ENCODE measurements around the gene METTL25B. TPM values are rescaled to one million over a fixed set of nuclear protein-coding genes. Genes with fewer than 3 reads are reported as not detected.

The METTL25B gene
- total and polyA plus RNA-seq, 4 donors, result 8.1 to 36.0 (median 31.6) TPM

GRCh38 chr1:156766298-156767100 is 38.2 kb downstream of the METTL25B start:
- peak in 1 of 6 donors; percentile 57 for DNase-seq (ENCODE audit: low read depth in 4 of 6, low spot score in 6 of 6)
- H3K36me3 ChIP-seq (ENCODE audit: control insufficient read depth, insufficient read depth, low read length), result peaks cover 6% of the 10 kb centered on the region
- no peaks in the 10 kb centered on the region for H3K27me3 ChIP-seq (ENCODE audit: control insufficient read depth, insufficient read depth, low read length)
- H3K4me3 ChIP-seq (ENCODE audit: low read depth, low read length), result peak overlapping the region; percentile 99
- 11% methylated on average over 12 of the region's 14 CpGs for WGBS (ENCODE audit: insufficient coverage)
- H3K4me1 ChIP-seq (ENCODE audit: control insufficient read depth, insufficient read depth, low read length), result peaks cover 18% of the 10 kb centered on the region
- H3K9me3 ChIP-seq (ENCODE audit: control insufficient read depth, insufficient read depth, low read length), result no peaks in the 10 kb centered on the region
- H3K27ac ChIP-seq (ENCODE audit: low read depth, low read length), result peak overlapping the region; percentile 98

DNA sequence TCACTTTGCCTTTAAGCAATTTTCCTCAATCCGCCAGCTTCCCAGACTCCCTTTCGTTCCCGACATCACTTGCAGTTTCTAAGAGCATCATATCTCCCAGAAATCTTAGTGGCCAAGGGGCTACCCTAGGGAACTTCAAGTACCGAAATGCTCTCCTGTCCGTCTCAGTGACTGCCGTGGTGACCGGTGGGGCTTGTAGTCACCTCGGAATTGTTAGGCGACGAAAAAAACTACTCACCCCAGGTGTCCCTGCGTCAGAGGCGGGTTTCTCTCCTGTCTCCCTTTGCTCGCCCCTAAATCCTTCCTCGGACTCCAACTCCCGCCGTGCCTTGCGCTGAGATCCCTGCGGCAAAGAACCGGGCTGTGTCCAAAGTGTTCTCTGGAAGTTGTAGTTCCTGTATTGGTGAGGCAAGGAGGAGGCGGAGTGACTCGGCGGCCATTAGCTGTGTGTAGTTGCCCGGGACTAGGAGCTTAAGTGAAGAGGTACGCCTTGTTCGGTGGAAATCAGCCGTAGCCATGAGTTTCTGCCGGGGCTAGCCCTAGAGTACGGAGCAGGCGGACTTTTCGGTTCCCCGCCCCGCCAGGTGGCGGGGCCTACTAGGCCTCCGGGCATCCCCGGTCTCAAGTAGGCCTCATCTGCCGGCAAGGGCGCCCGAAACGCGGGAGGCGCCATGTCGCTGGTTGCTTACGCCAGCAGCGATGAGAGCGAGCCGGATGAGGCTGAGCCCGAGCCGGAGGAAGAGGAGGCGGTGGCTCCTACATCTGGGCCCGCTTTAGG is 39.0 kb downstream of the METTL25B start, which contains the start of gene PRCC:
PRCC (plus strand) TSS at position 435 of the 778 bp plus-strand sequence; CDS start at position 672, 237 bp downstream.
- peak; percentile 98 to 100 (median 100) for DNase-seq (ENCODE audit: low read depth in 4 of 6, low spot score in 6 of 6)
- H3K4me1 ChIP-seq (ENCODE audit: control insufficient read depth, insufficient read depth, low read length), result peaks cover 20% of the 10 kb centered on the region
- peaks cover 8% of the 10 kb centered on the region for H3K36me3 ChIP-seq (ENCODE audit: control insufficient read depth, insufficient read depth, low read length)
- H3K4me3 ChIP-seq (ENCODE audit: low read depth, low read length), result peak within 1 kb of the TSS; percentile 99
- H3K27ac ChIP-seq (ENCODE audit: low read depth, low read length), result peak within 1 kb of the TSS; percentile 98
- 0% methylated on average over 50 of the region's 50 CpGs for WGBS (ENCODE audit: insufficient coverage)
- H3K9me3 ChIP-seq (ENCODE audit: control insufficient read depth, insufficient read depth, low read length), result no peaks in the 10 kb centered on the region
- no peaks in the 10 kb centered on the region for H3K27me3 ChIP-seq (ENCODE audit: control insufficient read depth, insufficient read depth, low read length)

- Histone ChIP-seq H3K27me3 (ENCODE audit: control insufficient read depth, insufficient read depth, low read length) (no peaks in the 10 kb centered on the region), H3K27ac (ENCODE audit: low read depth, low read length) (peak overlapping the region; percentile 98), H3K4me3 (ENCODE audit: low read depth, low read length) (peak overlapping the region; percentile 99), H3K4me1 (ENCODE audit: control insufficient read depth, insufficient read depth, low read length) (peaks cover 20% of the 10 kb centered on the region), H3K9me3 (ENCODE audit: control insufficient read depth, insufficient read depth, low read length) (no peaks in the 10 kb centered on the region), H3K36me3 (ENCODE audit: control insufficient read depth, insufficient read depth, low read length) (peaks cover 8% of the 10 kb centered on the region)
- 0% methylated on average over 12 of the region's 31 CpGs for WGBS (ENCODE audit: insufficient coverage)
- no peak for DNase-seq (ENCODE audit: low read depth in 4 of 6, low spot score in 6 of 6)
These were observed 39.8 kb downstream of the METTL25B start for GRCh38 chr1:156767879-156768604.

GRCh38 chr1:156768610-156769295 is 40.5 kb downstream of the METTL25B start:
- no peak for DNase-seq (ENCODE audit: low read depth in 4 of 6, low spot score in 6 of 6)
- WGBS (ENCODE audit: insufficient coverage), result 80% methylated on average over 1 of the region's 8 CpGs
- H3K27me3 ChIP-seq (ENCODE audit: control insufficient read depth, insufficient read depth, low read length), result no peaks in the 10 kb centered on the region
- H3K27ac ChIP-seq (ENCODE audit: low read depth, low read length), result no peak overlapping the region
- no peaks in the 10 kb centered on the region for H3K9me3 ChIP-seq (ENCODE audit: control insufficient read depth, insufficient read depth, low read length)
- peaks cover 20% of the 10 kb centered on the region for H3K4me1 ChIP-seq (ENCODE audit: control insufficient read depth, insufficient read depth, low read length)
- peaks cover 8% of the 10 kb centered on the region for H3K36me3 ChIP-seq (ENCODE audit: control insufficient read depth, insufficient read depth, low read length)
- peak overlapping the region; percentile 99 for H3K4me3 ChIP-seq (ENCODE audit: low read depth, low read length)

DNA sequence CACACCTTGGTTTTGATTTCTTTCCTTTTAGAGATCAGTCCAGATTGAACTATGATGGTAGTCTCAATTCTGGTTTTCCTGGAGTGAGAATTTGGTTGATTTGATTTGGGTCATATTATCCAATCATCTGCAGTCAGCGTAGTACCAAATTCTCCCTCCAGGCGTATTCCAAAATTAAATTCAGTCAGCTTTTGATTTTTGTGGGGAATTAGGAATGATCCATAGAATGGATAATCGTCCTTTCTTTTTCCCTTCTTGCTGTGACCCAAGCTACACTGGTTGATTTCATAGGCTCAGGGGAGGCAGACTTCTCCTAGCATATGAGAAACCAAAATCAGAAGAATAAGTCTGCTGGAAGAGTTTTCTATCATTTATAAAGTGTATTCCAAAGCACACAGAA is 44.0 kb downstream of the METTL25B start:
- no peak for DNase-seq (ENCODE audit: low read depth in 4 of 6, low spot score in 6 of 6)
- WGBS (ENCODE audit: insufficient coverage), result no CpG with 5 or more reads among the region's 3 CpGs
- no peak overlapping the region for H3K4me3 ChIP-seq (ENCODE audit: low read depth, low read length)
- H3K27ac ChIP-seq (ENCODE audit: low read depth, low read length), result no peak overlapping the region
- no peaks in the 10 kb centered on the region for H3K9me3 ChIP-seq (ENCODE audit: control insufficient read depth, insufficient read depth, low read length)
- H3K4me1 ChIP-seq (ENCODE audit: control insufficient read depth, insufficient read depth, low read length), result peaks cover 20% of the 10 kb centered on the region
- H3K36me3 ChIP-seq (ENCODE audit: control insufficient read depth, insufficient read depth, low read length), result peaks cover 8% of the 10 kb centered on the region
- no peaks in the 10 kb centered on the region for H3K27me3 ChIP-seq (ENCODE audit: control insufficient read depth, insufficient read depth, low read length)

DNA sequence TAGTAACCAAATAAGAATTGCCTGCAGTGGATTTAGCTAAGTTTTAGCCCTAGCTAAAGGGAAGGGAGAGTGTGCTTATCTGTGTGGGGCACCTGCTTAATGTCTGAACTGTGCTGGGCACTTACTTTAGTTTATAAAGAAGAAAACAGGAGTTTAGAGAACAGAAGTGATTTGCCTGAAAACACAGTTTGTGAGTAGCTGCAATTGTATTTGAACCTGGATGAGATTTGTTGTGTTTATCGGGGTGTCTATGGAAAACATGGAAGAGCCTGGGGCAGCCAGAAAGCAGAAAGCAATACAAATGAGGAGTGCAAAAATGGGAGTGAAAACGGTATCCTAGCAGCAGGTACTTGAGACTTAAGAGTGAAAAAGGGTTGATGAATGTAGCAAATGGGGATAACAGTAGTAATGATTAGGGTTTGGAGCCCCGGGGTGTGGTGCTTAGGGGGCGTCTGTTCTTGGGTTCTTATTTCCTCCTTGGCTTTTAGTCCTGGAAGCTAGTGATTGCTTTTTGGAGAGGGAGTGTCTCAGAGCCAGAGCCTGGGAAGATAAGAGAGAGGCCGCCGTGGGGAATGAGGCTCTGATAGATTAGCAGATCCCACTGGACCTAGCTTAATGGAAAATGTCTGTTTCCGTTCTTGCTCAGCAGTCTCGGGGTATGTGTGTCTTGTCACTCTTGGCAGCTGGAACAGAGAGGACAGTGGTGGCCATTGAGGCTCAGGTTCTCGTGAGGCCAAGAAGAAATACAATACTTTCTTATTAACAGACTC is 44.6 kb downstream of the METTL25B start:
- no peaks in the 10 kb centered on the region for H3K27me3 ChIP-seq (ENCODE audit: control insufficient read depth, insufficient read depth, low read length)
- H3K9me3 ChIP-seq (ENCODE audit: control insufficient read depth, insufficient read depth, low read length), result no peaks in the 10 kb centered on the region
- 55% methylated on average over 7 of the region's 9 CpGs for WGBS (ENCODE audit: insufficient coverage)
- H3K27ac ChIP-seq (ENCODE audit: low read depth, low read length), result no peak overlapping the region
- H3K4me3 ChIP-seq (ENCODE audit: low read depth, low read length), result no peak overlapping the region
- H3K36me3 ChIP-seq (ENCODE audit: control insufficient read depth, insufficient read depth, low read length), result peaks cover 8% of the 10 kb centered on the region
- peaks cover 18% of the 10 kb centered on the region for H3K4me1 ChIP-seq (ENCODE audit: control insufficient read depth, insufficient read depth, low read length)
- peak in 1 of 6 donors; percentile 17 for DNase-seq (ENCODE audit: low read depth in 4 of 6, low spot score in 6 of 6)

DNA sequence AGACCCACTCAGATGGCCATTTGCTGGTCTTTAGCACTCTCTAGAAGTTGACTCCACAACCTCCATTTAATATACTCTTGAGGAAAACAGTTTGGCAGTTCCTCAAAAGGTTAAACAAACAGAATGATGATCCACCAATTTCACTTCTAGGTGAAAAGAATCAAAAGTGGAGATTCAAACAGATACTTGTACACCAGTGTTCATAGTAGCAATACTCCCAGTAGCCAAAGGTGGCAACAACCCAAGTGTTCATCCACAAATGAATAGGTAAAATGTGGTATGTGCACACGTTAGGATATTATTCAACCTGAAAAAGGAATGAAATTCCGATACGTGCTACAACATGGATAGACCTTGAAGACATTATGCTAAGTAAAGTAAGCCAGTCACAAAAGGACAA is 45.3 kb downstream of the METTL25B start:
- Histone ChIP-seq H3K36me3 (ENCODE audit: control insufficient read depth, insufficient read depth, low read length) (peaks cover 8% of the 10 kb centered on the region), H3K4me1 (ENCODE audit: control insufficient read depth, insufficient read depth, low read length) (peaks cover 12% of the 10 kb centered on the region), H3K27ac (ENCODE audit: low read depth, low read length) (no peak overlapping the region), H3K4me3 (ENCODE audit: low read depth, low read length) (no peak overlapping the region), H3K27me3 (ENCODE audit: control insufficient read depth, insufficient read depth, low read length) (no peaks in the 10 kb centered on the region), H3K9me3 (ENCODE audit: control insufficient read depth, insufficient read depth, low read length) (no peaks in the 10 kb centered on the region)
- no peak for DNase-seq (ENCODE audit: low read depth in 4 of 6, low spot score in 6 of 6)
- no CpG with 5 or more reads among the region's 3 CpGs for WGBS (ENCODE audit: insufficient coverage)

DNA sequence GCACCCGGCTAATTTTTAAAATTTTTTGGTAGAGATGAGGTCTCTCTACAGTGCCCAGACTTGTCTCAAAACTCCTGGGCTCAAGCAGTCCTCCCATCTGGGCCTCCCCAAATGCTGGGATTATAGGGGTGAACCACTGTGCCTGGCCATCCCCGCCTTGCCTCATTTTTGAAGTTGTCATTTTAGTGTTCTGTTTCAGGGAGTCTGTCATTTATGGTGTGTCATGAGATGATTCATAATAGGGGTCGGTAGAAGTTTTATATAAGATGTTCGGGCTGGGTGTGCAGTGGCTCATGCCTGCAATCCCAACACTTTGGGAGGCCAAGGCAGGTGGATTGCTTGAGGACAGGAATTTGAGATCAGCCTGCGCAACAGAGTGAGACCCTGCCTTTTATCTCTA is 47.5 kb downstream of the METTL25B start:
- H3K27ac ChIP-seq (ENCODE audit: low read depth, low read length), result no peak overlapping the region
- peaks cover 5% of the 10 kb centered on the region for H3K4me1 ChIP-seq (ENCODE audit: control insufficient read depth, insufficient read depth, low read length)

More for the DNA sequence above, 47.5 kb downstream of the METTL25B start:
- no peak for DNase-seq (ENCODE audit: low read depth in 4 of 6, low spot score in 6 of 6)
- Histone ChIP-seq H3K27me3 (ENCODE audit: control insufficient read depth, insufficient read depth, low read length) (no peaks in the 10 kb centered on the region), H3K4me3 (ENCODE audit: low read depth, low read length) (no peak overlapping the region), H3K9me3 (ENCODE audit: control insufficient read depth, insufficient read depth, low read length) (no peaks in the 10 kb centered on the region), H3K36me3 (ENCODE audit: control insufficient read depth, insufficient read depth, low read length) (peaks cover 8% of the 10 kb centered on the region)
- WGBS (ENCODE audit: insufficient coverage), result 100% methylated on average over 2 of the region's 5 CpGs

Measured in spinal cord (tissue), 10 donors.